Measurements from ENCODE around the gene HOXD9. TPM values are rescaled to one million over a fixed set of nuclear protein-coding genes. Genes with fewer than 3 reads are reported as not detected.

Gene HOXD9
- total RNA-seq, 1 experiment from 2014 or later = not detected

- no peak within 1 kb of the TSS for H3K4me3 ChIP-seq (ENCODE audit: low read length)
- DNase-seq (no peak), ATAC-seq (no peak)
- intact Hi-C loops (cut with micrococcal nuclease) = no loop called here
- no peaks in the 10 kb centered on the region for H3K36me3 ChIP-seq (ENCODE audit: low read depth, low read length)
- ChIA-PET POLR2A (ENCODE audit: unreplicated experiment) (no interaction called here), CTCF (no interaction called here)
- H3K4me1 ChIP-seq (ENCODE audit: insufficient read depth, low read length) = no peaks in the 10 kb centered on the region
- BruUV-seq (replicated peaks) = no TSS peak
- no peaks in the 10 kb centered on the region for H3K9me3 ChIP-seq (ENCODE audit: low read length)
- TF ChIP-seq EZH2phosphoT487 (IDR thresholded peaks at IDR 0.05; ENCODE audit: borderline replicate concordance, low read length) (no peak), EZH2 (IDR thresholded peaks at IDR 0.05; ENCODE audit: low read length, unreplicated experiment) (no peak), CTCF (conservative IDR thresholded peaks at IDR 0.05; ENCODE audit: low read depth, low read length) (no peak)
- H3K79me2 ChIP-seq (ENCODE audit: low read length) = no peaks in the 10 kb centered on the region
- no peaks in the 10 kb centered on the region for H3K27me3 ChIP-seq (ENCODE audit: low read length)
- no peaks in the 10 kb centered on the region for H3F3A ChIP-seq (ENCODE audit: low read length, unreplicated experiment)
- no peak within 1 kb of the TSS for H3K27ac ChIP-seq (ENCODE audit: low read length)
- no peaks in the 10 kb centered on the region for H4K20me1 ChIP-seq (ENCODE audit: low read length)
- no peak within 1 kb of the TSS for H2AFZ ChIP-seq (ENCODE audit: low read length)
- H3K9me2 ChIP-seq (replicated peaks; ENCODE audit: low read length) = no peaks in the 10 kb centered on the region
- no peak within 1 kb of the TSS for H3K9ac ChIP-seq (ENCODE audit: low read length)
- H3K4me2 ChIP-seq (ENCODE audit: low read length) = no peak within 1 kb of the TSS
Measured at GRCh38 chr2:176151442-176152287, 29.1 kb downstream of the HOXD9 start, which contains the start of gene HOXD4. Gene HOXD4, plus strand, starts transcription at chr2:176151550. Its CDS starts 84 bp downstream, at chr2:176151634.

DNA sequence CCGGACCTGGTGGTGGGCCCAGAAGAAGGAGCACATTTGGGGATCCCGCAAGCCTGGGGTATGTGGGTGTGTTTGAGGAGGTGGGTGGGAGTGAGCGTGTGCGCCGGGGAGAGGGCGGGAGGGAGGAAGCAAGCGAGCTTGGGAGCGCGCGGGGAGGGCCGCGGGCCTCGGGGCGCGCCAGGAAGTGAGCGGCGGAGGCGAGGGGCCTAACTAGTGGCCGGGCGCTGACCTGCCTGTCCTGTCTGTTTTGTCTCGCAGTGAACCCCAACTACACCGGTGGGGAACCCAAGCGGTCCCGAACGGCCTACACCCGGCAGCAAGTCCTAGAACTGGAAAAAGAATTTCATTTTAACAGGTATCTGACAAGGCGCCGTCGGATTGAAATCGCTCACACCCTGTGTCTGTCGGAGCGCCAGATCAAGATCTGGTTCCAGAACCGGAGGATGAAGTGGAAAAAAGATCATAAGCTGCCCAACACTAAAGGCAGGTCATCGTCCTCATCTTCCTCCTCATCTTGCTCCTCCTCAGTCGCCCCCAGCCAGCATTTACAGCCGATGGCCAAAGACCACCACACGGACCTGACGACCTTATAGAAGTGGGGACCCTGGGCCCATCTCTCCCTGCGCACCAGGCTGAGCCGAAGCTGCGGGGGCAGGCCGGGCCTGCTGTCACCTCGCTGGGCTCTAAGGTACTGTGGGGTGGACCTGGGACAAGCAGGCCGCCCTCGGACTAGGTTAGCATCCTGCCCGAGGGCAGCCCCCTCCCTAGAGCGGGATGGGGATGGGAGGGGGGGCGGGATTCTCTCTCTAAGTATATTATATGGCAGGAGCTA is 30.0 kb downstream of the HOXD9 start:
- Histone ChIP-seq H3K9ac (ENCODE audit: low read length) (no peak overlapping the region), H3K36me3 (ENCODE audit: low read depth, low read length) (no peaks in the 10 kb centered on the region), H3K4me3 (ENCODE audit: low read length) (no peak overlapping the region), H3K4me1 (ENCODE audit: insufficient read depth, low read length) (no peaks in the 10 kb centered on the region), H3K4me2 (ENCODE audit: low read length) (no peak overlapping the region), H3K79me2 (ENCODE audit: low read length) (no peaks in the 10 kb centered on the region), H3K9me2 (replicated peaks; ENCODE audit: low read length) (no peaks in the 10 kb centered on the region), H3K27ac (ENCODE audit: low read length) (no peak overlapping the region), H4K20me1 (ENCODE audit: low read length) (no peaks in the 10 kb centered on the region), H2AFZ (ENCODE audit: low read length) (no peak overlapping the region), H3K27me3 (ENCODE audit: low read length) (no peaks in the 10 kb centered on the region), H3F3A (ENCODE audit: low read length, unreplicated experiment) (no peaks in the 10 kb centered on the region), H3K9me3 (ENCODE audit: low read length) (no peaks in the 10 kb centered on the region)
- no peak for DNase-seq
- CTCF ChIA-PET = no interaction called here
- BruUV-seq (replicated peaks) = no TSS peak
- TF ChIP-seq EZH2 (IDR thresholded peaks at IDR 0.05; ENCODE audit: low read length, unreplicated experiment) = no peak
- TF ChIP-seq EZH2phosphoT487 (IDR thresholded peaks at IDR 0.05; ENCODE audit: borderline replicate concordance, low read length) = no peak
- no peak for TF ChIP-seq CTCF (conservative IDR thresholded peaks at IDR 0.05; ENCODE audit: low read depth, low read length)
- no peak for ATAC-seq
- POLR2A ChIA-PET (ENCODE audit: unreplicated experiment) = no interaction called here
- intact Hi-C loops (cut with micrococcal nuclease) = no loop called here

All from PC-3 (cell line).